HepG2 (cell line): ENCODE results near the gene BPIFB4.

Experiments used
- CENPT ChIP-seq: sonication (generic); formaldehyde crosslinking; IDR thresholded peaks from 2 replicates; pipeline ENCODE4 v1.8.0; 2022; ENCODE audit warnings: low read depth, mild to moderate bottlenecking, moderate library complexity, missing genetic modification reagents
- POLR2A ChIP-seq, 2 experiments: IDR thresholded peaks; 2 replicates each; pipeline ENCODE4 v1.6.1; 2011; ENCODE audit warnings: low read depth in 2 of 2, low read length in 2 of 2, mild to moderate bottlenecking in 1 of 2, moderate library complexity in 1 of 2; ENCODE audit not compliant: insufficient read depth in 1 of 2
- U2AF1 ChIP-seq: fragments of 200-400 bp; formaldehyde crosslinking; optimal IDR thresholded peaks from 2 replicates; pipeline ENCODE3; 2017; ENCODE audit warnings: mild to moderate bottlenecking, low read depth, low read length
- ZNF253 ChIP-seq: sonication (generic); formaldehyde crosslinking; IDR thresholded peaks from 2 replicates; pipeline ENCODE4 v1.8.0; 2022; ENCODE audit warnings: mild to moderate bottlenecking, missing genetic modification reagents, borderline replicate concordance
- ZNF883 ChIP-seq: sonication (generic); formaldehyde crosslinking; IDR thresholded peaks from 2 replicates; pipeline ENCODE4 v1.5.1; 2020; ENCODE audit warnings: mild to moderate bottlenecking, missing genetic modification reagents; ENCODE audit errors: not compliant biosample characterization
- TF ChIP-seq, protein P1 (sequence below): sonication (generic); formaldehyde crosslinking; IDR thresholded peaks from 2 replicates; pipeline ENCODE4 v1.5.0; 2020; ENCODE audit warnings: mild to moderate bottlenecking, missing genetic modification reagents

DNA sequence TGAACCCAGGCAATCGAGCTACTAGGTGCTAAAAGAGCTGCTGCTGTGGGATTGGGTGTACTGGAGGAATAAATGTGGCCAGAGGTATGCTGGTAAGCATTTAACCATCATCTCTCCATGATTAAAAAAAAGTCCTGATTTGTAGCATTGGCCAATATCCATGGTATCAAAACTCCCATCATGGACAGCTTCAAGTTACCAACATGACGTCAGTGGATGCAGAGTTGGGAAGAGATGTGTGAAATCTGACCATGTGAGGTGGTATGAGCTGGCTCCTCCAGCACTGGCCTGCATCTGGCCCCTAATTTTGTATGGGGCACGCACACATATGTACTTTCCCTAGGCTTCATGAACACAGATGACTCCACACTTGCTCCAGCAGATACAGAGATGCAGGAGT is 11.7 kb downstream of the BPIFB4 start:
- TF ChIP-seq ZNF883 (CRISPR knock-in tag) (no peak), ZNF253 (CRISPR knock-in tag) (no peak), CENPT (CRISPR knock-in tag) (no peak), U2AF1 (no peak), POLR2A (IDR thresholded peaks at IDR 0.05; ENCODE audit: insufficient read depth in 1 of 2, low read depth in 2 of 2, low read length in 2 of 2) (no peak)
- TF ChIP-seq, protein P1, sequence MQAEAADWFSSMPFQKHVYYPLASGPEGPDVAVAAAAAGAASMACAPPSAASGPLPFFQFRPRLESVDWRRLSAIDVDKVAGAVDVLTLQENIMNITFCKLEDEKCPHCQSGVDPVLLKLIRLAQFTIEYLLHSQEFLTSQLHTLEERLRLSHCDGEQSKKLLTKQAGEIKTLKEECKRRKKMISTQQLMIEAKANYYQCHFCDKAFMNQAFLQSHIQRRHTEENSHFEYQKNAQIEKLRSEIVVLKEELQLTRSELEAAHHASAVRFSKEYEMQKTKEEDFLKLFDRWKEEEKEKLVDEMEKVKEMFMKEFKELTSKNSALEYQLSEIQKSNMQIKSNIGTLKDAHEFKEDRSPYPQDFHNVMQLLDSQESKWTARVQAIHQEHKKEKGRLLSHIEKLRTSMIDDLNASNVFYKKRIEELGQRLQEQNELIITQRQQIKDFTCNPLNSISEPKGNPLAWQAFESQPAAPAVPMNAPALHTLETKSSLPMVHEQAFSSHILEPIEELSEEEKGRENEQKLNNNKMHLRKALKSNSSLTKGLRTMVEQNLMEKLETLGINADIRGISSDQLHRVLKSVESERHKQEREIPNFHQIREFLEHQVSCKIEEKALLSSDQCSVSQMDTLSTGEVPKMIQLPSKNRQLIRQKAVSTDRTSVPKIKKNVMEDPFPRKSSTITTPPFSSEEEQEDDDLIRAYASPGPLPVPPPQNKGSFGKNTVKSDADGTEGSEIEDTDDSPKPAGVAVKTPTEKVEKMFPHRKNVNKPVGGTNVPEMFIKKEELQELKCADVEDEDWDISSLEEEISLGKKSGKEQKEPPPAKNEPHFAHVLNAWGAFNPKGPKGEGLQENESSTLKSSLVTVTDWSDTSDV (CRISPR knock-in tag) = no peak
